Vagina (tissue), 2 donors: Measurements from ENCODE around the gene TCF25.

Source experiments
- CTCF ChIP-seq, 3 experiments: fragments of 450-650 bp in 2 of 3; fragments of 200-600 bp in 1 of 3; sonication (generic) in 1 of 3; IDR thresholded peaks; one replicate each; pipeline ENCODE4 v1.5.1; 2017 to 2019; ENCODE audit warnings: antibody characterized with exemption in 3 of 3, mild to moderate bottlenecking in 2 of 3, moderate library complexity in 2 of 3
- POLR2A ChIP-seq, 2 donors: fragments of 450-650 bp; IDR thresholded peaks; one replicate each; pipeline ENCODE4 v1.6.1; 2017; ENCODE audit warnings: antibody characterized with exemption in 2 of 2, mild to moderate bottlenecking in 2 of 2, moderate library complexity in 2 of 2
- POLR2AphosphoS5 ChIP-seq, 2 donors: sonication (generic); formaldehyde crosslinking; IDR thresholded peaks; one replicate each; pipeline ENCODE4 v1.9.0; 2017; ENCODE audit warnings: antibody characterized with exemption in 2 of 2, mild to moderate bottlenecking in 2 of 2, low read depth in 1 of 2; ENCODE audit not compliant: insufficient read depth in 1 of 2

DNA sequence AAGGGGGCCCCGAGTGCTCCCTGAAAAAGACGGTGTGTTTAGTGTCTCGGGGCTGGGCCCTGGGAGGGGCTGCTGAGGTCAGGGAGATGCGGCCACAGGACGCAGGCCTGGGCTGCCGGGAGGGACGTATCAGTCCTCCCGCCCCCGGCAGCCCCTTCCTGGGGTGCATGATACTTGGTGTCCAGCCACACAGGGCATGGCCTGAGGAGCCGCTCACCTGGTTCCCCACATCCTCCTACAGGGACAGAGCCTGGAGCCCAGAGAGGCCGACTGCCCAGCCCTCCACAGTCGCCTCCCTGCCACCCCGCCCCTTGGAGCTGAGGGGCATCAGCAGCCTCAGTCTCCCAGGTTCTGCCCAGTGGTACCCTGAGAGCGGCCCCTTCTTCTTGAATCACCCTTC is 63.1 kb downstream of the TCF25 start:
- TF ChIP-seq POLR2A (IDR thresholded peaks at IDR 0.05) (no peak), CTCF (IDR thresholded peaks at IDR 0.05) (no peak), POLR2AphosphoS5 (IDR thresholded peaks at IDR 0.05; ENCODE audit: insufficient read depth in 1 of 2, low read depth in 1 of 2) (no peak)
